SH-SY5Y (cell line): ENCODE results near the gene MAP7D1.

ENCODE experiments used
- GATA2 ChIP-seq: IDR thresholded peaks from 2 replicates; pipeline ENCODE4 v1.6.1; 2011; ENCODE audit warnings: mild to moderate bottlenecking, low read depth, low read length
- GATA3 ChIP-seq: IDR thresholded peaks from 2 replicates; pipeline ENCODE4 v1.6.1; 2011; ENCODE audit warnings: low read depth, mild to moderate bottlenecking, low read length, moderate library complexity

DNA sequence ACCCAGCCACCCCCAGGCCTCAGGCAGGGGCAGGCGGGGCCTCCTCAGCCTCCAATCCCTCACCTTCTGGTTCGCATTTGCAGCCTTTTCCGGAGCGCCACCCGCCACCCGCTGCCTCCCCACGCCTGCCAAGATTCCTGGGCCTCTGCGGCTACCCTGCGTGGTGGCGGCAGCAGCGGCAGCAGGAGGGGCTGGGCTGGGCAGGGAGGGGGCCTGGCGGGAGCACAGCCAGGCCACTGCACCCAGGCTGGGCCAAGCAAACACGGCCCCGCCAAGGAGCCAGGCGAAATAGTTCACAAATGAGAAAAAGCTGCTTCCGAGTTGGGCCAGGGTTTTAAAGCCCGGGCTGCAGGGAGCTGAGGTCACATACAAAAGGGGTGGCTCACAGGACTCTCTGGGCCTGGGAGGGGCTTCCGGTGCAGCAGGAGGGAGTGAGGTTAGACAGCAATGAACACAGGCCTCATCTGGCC is 40.7 kb upstream of the MAP7D1 start:
- TF ChIP-seq GATA3 (no peak), GATA2 (no peak)
